ENCODE data around the gene TNFRSF1B. TPM values are rescaled to one million over a fixed set of nuclear protein-coding genes. Genes with fewer than 3 reads are reported as not detected.

TNFRSF1B gene
- total and polyA plus RNA-seq, 9 of the 15 experiments (the other 6 are each of a cell fraction or from before 2014, with no cell fraction given), result 8.8 to 91.3 (median 36.0) TPM

DNA sequence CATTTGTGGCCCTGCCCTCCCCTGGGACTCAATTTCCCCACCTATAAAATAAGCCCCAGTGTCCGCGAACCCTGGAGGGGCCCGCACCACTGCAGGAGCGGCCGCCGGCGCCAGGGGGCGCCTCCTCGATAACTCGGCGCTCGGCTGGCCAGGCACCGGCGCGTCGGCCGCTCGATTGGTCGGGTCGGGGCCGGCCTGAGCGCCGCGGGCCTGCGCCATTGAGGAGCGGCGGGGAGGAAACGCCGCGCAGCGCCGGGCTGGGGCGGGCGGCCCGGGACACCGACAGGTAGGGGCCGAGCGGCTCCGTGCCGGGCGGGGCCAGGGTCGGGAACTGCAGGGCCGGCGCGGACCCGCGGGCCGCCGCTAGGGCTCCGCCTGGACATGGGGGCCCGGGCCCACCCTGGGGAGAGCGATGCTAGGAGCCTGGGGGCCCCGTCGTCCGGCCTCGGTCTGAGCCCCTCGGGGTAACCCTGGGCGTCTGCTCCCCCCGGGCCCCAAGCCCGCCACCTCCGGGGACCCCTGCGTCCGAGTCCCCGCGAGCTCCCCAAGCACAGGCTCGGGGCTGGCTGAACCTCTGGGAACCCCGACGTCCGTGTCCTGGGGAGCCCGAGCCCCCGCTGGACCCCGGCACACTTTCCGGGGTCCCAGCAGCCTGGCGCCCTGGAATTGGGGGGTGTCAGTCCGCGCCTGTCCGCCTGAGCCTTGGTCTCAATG lies 63.2 kb downstream of the TNFRSF1B start, which contains the start of gene VPS13D (continued):
- no peak for TF ChIP-seq ZNF184 (CRISPR knock-in tag; IDR thresholded peaks at IDR 0.05)
- no peak for TF ChIP-seq ZNF174 (CRISPR knock-in tag; IDR thresholded peaks at IDR 0.05)
- no peak for TF ChIP-seq ZNF175 (CRISPR knock-in tag; IDR thresholded peaks at IDR 0.05; ENCODE audit: low read depth)
- no peak for TF ChIP-seq HDGF (IDR thresholded peaks at IDR 0.05)
- TF ChIP-seq ELF2 (CRISPR knock-in tag; IDR thresholded peaks at IDR 0.05), result no peak; the same call in 1 of the 2 replicates
- TF ChIP-seq, protein P1, sequence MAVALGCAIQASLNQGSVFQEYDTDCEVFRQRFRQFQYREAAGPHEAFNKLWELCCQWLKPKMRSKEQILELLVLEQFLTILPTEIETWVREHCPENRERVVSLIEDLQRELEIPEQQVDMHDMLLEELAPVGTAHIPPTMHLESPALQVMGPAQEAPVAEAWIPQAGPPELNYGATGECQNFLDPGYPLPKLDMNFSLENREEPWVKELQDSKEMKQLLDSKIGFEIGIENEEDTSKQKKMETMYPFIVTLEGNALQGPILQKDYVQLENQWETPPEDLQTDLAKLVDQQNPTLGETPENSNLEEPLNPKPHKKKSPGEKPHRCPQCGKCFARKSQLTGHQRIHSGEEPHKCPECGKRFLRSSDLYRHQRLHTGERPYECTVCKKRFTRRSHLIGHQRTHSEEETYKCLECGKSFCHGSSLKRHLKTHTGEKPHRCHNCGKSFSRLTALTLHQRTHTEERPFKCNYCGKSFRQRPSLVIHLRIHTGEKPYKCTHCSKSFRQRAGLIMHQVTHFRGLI (CRISPR knock-in tag; IDR thresholded peaks at IDR 0.05), result no peak
- TF ChIP-seq ARID1B (IDR thresholded peaks at IDR 0.05), result no peak
- TF ChIP-seq, protein P2, sequence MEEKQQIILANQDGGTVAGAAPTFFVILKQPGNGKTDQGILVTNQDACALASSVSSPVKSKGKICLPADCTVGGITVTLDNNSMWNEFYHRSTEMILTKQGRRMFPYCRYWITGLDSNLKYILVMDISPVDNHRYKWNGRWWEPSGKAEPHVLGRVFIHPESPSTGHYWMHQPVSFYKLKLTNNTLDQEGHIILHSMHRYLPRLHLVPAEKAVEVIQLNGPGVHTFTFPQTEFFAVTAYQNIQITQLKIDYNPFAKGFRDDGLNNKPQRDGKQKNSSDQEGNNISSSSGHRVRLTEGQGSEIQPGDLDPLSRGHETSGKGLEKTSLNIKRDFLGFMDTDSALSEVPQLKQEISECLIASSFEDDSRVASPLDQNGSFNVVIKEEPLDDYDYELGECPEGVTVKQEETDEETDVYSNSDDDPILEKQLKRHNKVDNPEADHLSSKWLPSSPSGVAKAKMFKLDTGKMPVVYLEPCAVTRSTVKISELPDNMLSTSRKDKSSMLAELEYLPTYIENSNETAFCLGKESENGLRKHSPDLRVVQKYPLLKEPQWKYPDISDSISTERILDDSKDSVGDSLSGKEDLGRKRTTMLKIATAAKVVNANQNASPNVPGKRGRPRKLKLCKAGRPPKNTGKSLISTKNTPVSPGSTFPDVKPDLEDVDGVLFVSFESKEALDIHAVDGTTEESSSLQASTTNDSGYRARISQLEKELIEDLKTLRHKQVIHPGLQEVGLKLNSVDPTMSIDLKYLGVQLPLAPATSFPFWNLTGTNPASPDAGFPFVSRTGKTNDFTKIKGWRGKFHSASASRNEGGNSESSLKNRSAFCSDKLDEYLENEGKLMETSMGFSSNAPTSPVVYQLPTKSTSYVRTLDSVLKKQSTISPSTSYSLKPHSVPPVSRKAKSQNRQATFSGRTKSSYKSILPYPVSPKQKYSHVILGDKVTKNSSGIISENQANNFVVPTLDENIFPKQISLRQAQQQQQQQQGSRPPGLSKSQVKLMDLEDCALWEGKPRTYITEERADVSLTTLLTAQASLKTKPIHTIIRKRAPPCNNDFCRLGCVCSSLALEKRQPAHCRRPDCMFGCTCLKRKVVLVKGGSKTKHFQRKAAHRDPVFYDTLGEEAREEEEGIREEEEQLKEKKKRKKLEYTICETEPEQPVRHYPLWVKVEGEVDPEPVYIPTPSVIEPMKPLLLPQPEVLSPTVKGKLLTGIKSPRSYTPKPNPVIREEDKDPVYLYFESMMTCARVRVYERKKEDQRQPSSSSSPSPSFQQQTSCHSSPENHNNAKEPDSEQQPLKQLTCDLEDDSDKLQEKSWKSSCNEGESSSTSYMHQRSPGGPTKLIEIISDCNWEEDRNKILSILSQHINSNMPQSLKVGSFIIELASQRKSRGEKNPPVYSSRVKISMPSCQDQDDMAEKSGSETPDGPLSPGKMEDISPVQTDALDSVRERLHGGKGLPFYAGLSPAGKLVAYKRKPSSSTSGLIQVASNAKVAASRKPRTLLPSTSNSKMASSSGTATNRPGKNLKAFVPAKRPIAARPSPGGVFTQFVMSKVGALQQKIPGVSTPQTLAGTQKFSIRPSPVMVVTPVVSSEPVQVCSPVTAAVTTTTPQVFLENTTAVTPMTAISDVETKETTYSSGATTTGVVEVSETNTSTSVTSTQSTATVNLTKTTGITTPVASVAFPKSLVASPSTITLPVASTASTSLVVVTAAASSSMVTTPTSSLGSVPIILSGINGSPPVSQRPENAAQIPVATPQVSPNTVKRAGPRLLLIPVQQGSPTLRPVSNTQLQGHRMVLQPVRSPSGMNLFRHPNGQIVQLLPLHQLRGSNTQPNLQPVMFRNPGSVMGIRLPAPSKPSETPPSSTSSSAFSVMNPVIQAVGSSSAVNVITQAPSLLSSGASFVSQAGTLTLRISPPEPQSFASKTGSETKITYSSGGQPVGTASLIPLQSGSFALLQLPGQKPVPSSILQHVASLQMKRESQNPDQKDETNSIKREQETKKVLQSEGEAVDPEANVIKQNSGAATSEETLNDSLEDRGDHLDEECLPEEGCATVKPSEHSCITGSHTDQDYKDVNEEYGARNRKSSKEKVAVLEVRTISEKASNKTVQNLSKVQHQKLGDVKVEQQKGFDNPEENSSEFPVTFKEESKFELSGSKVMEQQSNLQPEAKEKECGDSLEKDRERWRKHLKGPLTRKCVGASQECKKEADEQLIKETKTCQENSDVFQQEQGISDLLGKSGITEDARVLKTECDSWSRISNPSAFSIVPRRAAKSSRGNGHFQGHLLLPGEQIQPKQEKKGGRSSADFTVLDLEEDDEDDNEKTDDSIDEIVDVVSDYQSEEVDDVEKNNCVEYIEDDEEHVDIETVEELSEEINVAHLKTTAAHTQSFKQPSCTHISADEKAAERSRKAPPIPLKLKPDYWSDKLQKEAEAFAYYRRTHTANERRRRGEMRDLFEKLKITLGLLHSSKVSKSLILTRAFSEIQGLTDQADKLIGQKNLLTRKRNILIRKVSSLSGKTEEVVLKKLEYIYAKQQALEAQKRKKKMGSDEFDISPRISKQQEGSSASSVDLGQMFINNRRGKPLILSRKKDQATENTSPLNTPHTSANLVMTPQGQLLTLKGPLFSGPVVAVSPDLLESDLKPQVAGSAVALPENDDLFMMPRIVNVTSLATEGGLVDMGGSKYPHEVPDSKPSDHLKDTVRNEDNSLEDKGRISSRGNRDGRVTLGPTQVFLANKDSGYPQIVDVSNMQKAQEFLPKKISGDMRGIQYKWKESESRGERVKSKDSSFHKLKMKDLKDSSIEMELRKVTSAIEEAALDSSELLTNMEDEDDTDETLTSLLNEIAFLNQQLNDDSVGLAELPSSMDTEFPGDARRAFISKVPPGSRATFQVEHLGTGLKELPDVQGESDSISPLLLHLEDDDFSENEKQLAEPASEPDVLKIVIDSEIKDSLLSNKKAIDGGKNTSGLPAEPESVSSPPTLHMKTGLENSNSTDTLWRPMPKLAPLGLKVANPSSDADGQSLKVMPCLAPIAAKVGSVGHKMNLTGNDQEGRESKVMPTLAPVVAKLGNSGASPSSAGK (IDR thresholded peaks at IDR 0.05), result no peak
- TF ChIP-seq, protein P3, sequence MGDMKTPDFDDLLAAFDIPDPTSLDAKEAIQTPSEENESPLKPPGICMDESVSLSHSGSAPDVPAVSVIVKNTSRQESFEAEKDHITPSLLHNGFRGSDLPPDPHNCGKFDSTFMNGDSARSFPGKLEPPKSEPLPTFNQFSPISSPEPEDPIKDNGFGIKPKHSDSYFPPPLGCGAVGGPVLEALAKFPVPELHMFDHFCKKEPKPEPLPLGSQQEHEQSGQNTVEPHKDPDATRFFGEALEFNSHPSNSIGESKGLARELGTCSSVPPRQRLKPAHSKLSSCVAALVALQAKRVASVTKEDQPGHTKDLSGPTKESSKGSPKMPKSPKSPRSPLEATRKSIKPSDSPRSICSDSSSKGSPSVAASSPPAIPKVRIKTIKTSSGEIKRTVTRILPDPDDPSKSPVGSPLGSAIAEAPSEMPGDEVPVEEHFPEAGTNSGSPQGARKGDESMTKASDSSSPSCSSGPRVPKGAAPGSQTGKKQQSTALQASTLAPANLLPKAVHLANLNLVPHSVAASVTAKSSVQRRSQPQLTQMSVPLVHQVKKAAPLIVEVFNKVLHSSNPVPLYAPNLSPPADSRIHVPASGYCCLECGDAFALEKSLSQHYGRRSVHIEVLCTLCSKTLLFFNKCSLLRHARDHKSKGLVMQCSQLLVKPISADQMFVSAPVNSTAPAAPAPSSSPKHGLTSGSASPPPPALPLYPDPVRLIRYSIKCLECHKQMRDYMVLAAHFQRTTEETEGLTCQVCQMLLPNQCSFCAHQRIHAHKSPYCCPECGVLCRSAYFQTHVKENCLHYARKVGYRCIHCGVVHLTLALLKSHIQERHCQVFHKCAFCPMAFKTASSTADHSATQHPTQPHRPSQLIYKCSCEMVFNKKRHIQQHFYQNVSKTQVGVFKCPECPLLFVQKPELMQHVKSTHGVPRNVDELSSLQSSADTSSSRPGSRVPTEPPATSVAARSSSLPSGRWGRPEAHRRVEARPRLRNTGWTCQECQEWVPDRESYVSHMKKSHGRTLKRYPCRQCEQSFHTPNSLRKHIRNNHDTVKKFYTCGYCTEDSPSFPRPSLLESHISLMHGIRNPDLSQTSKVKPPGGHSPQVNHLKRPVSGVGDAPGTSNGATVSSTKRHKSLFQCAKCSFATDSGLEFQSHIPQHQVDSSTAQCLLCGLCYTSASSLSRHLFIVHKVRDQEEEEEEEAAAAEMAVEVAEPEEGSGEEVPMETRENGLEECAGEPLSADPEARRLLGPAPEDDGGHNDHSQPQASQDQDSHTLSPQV (IDR thresholded peaks at IDR 0.05), result peak; percentile 76
